ENCODE measurements around the gene FEN1.

The FEN1 gene

DNA sequence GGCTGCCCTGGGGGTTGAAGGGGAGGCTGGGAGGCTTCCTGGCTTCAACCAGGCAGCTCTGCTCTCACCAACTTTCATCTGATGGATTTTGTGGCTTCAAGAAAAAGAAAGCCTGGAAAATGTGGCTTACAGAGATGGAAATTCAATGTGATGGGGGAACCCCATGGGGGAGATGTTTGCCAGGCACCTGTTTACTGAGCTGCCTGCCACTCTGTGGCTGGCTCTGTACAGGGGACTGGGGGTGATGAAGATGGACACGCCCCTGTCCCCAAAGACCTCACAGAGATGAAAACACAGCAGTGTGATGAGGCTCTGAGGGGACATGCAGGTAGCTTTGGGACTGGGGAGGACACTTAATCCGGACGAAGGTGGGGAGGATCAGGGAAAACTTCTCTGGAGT, 10.4 kb upstream of the FEN1 start:
- no peak for DNase-seq (ENCODE audit: low spot score)
- Histone ChIP-seq H3K4me3 (no peak overlapping the region), H3K27ac (no peak overlapping the region)
- TF ChIP-seq, protein P1, sequence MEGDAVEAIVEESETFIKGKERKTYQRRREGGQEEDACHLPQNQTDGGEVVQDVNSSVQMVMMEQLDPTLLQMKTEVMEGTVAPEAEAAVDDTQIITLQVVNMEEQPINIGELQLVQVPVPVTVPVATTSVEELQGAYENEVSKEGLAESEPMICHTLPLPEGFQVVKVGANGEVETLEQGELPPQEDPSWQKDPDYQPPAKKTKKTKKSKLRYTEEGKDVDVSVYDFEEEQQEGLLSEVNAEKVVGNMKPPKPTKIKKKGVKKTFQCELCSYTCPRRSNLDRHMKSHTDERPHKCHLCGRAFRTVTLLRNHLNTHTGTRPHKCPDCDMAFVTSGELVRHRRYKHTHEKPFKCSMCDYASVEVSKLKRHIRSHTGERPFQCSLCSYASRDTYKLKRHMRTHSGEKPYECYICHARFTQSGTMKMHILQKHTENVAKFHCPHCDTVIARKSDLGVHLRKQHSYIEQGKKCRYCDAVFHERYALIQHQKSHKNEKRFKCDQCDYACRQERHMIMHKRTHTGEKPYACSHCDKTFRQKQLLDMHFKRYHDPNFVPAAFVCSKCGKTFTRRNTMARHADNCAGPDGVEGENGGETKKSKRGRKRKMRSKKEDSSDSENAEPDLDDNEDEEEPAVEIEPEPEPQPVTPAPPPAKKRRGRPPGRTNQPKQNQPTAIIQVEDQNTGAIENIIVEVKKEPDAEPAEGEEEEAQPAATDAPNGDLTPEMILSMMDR (IDR thresholded peaks at IDR 0.05), result no peak

DNA sequence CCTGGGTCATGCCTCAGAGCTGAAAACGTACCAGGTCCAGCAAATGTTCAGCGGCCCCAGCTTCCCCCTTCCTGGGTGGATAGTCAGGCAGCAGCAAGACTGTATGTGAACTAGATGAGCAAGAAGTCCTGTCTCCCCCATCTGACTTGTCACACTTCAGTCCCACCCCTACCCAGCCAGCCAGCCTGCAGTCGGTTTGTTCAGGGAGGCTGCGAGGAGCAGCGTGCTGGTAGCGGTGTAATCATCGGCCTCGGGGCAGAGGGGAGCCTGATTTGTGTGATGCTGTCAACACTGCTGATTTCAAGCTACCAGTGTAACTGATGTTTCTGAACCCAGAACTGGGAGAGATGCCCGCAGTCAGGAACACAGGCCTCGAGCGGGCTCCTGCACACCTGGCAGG, 9.9 kb upstream of the FEN1 start:
- no peak for DNase-seq (ENCODE audit: low spot score)
- no peak overlapping the region for H3K27ac ChIP-seq
- TF ChIP-seq, protein P1 (IDR thresholded peaks at IDR 0.05), result no peak
- no peak overlapping the region for H3K4me3 ChIP-seq

DNA sequence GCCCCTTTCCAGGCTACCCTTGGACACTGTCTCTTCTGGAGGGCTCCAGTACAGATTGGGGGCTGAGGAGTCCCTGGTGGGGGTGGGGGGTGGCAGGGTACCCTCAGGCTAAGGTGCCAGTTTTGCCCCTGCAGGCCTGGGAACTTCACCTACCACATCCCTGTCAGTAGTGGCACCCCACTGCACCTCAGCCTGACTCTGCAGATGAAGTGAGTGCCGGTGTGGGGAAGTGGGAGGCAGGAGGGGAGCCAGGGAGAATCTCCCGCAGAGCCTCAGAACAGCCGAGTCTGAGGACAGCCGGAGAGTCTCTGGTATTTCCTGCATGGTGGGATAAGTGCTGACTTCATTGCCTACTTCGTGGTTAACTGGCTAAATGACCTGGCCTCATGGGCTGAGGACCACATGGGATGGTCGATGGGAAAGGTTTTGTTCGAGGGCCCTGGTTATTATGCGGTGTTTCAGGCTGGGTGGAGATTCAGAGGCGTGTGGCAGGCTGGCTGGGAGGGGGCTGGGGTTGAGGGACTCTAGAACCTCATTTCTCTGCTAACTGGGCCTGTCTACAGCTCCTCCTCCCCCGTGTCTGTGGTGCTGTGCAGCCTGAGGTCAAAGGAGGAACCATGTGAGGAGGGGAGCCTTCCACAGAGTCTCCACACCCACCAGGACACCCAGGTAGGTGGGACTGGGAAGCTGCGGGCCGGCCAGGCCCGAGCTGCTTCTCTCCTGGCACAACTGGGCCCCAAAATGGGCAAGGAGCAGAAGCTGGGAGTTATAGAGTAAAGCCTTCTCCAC, 8.8 kb upstream of the FEN1 start:
- TF ChIP-seq, protein P1 (IDR thresholded peaks at IDR 0.05), result no peak
- H3K27ac ChIP-seq, result no peak overlapping the region
- no peak overlapping the region for H3K4me3 ChIP-seq
- DNase-seq (ENCODE audit: low spot score), result no peak

DNA sequence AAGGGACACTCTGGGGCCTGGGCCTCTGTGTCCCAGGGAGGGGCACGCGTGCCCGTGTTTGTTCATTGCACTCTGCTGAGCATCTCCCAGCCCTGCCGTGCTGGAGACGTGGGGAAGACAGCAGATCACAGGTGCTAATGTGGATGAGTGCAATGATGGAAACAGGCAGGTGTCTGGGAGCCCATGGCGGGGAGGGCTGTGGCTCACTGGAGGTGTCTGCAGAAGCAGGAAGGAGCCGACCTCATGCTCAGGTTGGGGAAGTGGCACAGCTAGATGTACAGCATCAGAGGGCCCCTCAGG, 8.3 kb upstream of the FEN1 start:
- Histone ChIP-seq H3K4me3 (no peak overlapping the region), H3K27ac (no peak overlapping the region)
- no peak for DNase-seq (ENCODE audit: low spot score)
- TF ChIP-seq, protein P1 (IDR thresholded peaks at IDR 0.05), result no peak

DNA sequence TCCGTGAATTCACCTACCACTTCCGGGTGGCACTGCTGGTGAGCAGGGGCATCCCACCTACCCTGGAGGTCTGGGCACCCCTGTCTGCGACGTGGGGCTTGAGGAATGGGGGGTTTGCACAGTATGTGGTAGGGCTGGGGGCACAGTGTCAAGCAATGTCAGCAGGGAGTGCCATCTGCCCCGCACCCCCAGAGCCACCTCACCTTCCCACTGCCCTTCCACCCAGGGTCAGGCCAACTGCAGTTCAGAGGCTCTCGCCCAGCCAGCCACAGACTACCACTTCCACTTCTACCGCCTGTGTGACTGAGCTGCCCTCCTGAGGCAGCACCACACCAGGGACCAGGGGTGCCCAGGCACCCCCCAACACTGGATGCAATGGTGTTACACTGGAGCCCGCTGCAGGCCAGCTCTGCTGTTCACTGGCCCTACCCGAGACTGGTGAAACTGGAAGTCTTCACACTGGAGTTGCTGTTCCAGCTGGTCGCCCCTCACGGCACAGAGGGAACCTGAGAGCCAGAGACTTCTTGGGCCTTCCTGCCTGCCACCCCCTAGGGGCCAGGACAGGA, 6.8 kb upstream of the FEN1 start:
- TF ChIP-seq, protein P1 (IDR thresholded peaks at IDR 0.05), result no peak

DNA sequence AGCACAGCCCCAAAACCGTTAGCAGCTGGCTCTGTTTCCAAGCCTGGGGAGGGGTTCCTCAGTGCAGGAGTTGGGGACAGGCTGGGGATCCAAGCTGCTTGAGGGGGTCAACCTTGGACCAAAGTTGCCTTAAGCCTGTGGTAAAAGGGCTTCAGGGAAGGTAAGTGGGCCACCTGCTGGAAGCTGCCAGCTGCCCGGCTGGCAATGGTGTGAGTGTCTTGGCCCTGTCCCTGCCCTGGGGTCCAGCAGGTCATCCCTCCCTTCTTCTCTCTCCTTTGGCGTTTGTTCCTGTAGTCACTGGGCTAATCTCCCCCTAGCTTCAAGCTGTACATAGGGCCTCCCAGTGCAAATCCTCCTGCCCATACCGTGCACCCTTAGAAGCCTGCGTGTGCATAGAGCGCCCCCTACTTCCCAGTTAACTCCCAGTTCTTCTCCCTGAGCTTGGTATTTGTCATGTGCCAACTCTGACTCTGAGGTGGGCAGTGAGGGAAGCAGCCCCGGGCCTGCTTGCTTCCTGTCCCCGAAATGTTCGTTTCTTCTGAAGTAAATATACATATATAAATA, 4.7 kb upstream of the FEN1 start:
- Histone ChIP-seq H3K4me3 (no peak overlapping the region), H3K27ac (no peak overlapping the region)
- TF ChIP-seq, protein P1 (IDR thresholded peaks at IDR 0.05), result no peak
- DNase-seq (ENCODE audit: low spot score), result no peak

More for the DNA sequence above, 6.8 kb upstream of the FEN1 start:
- H3K27ac ChIP-seq, result no peak overlapping the region
- no peak overlapping the region for H3K4me3 ChIP-seq
- no peak for DNase-seq (ENCODE audit: low spot score)

Data from coronary artery (tissue), 2 donors.